ENCODE data around the gene PRUNE2.

Gene PRUNE2

DNA sequence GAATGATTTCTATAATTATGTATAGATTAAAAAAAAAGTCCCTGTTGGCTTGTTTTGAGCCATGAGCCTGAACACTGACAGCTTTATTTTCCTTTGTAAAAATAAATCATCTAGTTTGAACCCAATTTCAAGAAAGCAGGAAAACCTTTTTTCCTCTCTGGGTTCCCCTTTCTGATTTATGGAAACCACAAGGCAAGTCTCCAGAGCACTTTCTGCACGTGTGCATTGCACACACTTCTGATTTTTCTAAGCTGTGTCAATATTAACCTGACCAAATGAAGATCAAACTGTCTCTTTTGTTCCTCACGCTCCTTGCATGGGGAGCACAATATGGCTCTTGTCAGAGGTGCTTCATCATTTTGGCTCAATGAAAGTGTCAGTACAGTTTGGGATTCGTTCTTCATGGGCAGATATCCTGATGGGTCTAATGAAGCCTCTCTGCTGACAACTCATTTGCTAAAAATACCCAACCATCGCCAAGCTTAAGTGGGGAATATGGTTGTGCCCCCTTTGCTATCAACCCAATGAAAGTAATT is 180.8 kb downstream of the PRUNE2 start:
- Histone ChIP-seq H3K9me3 (no peaks in the 10 kb centered on the region), H3K4me1 (ENCODE audit: control insufficient read depth in 1 of 2, insufficient read depth in 1 of 2, low read depth in 1 of 2, low read length in 1 of 2) (no peaks in the 10 kb centered on the region), H3K27ac (no peak overlapping the region), H3K27me3 (peaks cover 64% of the 10 kb centered on the region), H3K36me3 (no peaks in the 10 kb centered on the region), H3K4me3 (ENCODE audit: low read depth in 1 of 2, low read length in 1 of 2) (no peak overlapping the region)
- TF ChIP-seq, protein P1, sequence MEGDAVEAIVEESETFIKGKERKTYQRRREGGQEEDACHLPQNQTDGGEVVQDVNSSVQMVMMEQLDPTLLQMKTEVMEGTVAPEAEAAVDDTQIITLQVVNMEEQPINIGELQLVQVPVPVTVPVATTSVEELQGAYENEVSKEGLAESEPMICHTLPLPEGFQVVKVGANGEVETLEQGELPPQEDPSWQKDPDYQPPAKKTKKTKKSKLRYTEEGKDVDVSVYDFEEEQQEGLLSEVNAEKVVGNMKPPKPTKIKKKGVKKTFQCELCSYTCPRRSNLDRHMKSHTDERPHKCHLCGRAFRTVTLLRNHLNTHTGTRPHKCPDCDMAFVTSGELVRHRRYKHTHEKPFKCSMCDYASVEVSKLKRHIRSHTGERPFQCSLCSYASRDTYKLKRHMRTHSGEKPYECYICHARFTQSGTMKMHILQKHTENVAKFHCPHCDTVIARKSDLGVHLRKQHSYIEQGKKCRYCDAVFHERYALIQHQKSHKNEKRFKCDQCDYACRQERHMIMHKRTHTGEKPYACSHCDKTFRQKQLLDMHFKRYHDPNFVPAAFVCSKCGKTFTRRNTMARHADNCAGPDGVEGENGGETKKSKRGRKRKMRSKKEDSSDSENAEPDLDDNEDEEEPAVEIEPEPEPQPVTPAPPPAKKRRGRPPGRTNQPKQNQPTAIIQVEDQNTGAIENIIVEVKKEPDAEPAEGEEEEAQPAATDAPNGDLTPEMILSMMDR (IDR thresholded peaks at IDR 0.05), result no peak

DNA sequence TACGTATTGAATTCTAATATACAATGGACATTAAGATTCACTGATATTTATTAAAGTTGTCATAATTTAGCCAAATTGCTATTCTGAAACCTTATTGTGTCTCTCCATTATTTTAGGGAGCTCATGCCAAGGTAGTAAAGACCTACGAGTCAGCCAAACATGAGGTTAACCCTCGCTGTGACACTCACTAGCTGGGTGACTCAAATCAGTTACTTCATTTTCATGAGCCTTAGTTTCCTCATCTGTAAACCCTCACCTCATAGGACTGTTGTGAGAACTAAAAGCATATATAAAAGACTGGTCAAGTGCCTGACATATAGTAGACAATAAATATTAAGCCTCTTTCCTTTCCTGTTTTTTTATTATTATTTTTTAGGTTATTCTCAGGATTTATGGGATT is 185.7 kb downstream of the PRUNE2 start:
- Histone ChIP-seq H3K9me3 (no peaks in the 10 kb centered on the region), H3K27me3 (peaks cover 53% of the 10 kb centered on the region), H3K4me1 (ENCODE audit: control insufficient read depth in 1 of 2, insufficient read depth in 1 of 2, low read depth in 1 of 2, low read length in 1 of 2) (no peaks in the 10 kb centered on the region), H3K36me3 (no peaks in the 10 kb centered on the region), H3K4me3 (ENCODE audit: low read depth in 1 of 2, low read length in 1 of 2) (no peak overlapping the region), H3K27ac (no peak overlapping the region)
- TF ChIP-seq, protein P1 (IDR thresholded peaks at IDR 0.05), result no peak

- Histone ChIP-seq H3K36me3 (no peaks in the 10 kb centered on the region), H3K27ac (no peak overlapping the region), H3K4me1 (ENCODE audit: control insufficient read depth in 1 of 2, insufficient read depth in 1 of 2, low read depth in 1 of 2, low read length in 1 of 2) (no peaks in the 10 kb centered on the region), H3K9me3 (no peaks in the 10 kb centered on the region), H3K27me3 (peaks cover 34% of the 10 kb centered on the region), H3K4me3 (ENCODE audit: low read depth in 1 of 2, low read length in 1 of 2) (no peak overlapping the region)
- TF ChIP-seq, protein P1 (IDR thresholded peaks at IDR 0.05), result no peak
These were observed 187.7 kb downstream of the PRUNE2 start for GRCh38 chr9:76718166-76718565.

DNA sequence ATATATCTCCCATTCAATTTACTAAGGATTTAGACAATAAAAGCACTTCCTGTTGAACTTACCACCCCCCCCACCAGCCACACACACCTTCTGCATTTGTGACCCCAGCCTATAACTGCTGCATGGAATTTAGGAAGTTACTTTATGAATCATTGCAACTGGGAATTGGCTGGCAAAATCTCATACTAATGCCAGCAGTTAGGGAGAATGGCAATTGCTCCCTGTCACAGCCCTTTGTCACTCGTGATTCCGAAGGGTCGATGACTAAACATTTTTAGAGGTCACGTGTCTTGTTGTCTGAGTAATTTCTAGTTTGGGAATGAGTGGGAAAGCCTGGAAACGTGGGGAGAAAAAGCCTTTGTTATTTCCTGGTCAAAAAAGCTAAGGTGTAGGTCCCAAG is 188.3 kb downstream of the PRUNE2 start:
- TF ChIP-seq, protein P1 (IDR thresholded peaks at IDR 0.05), result no peak
- H3K27me3 ChIP-seq, result peaks cover 28% of the 10 kb centered on the region
- H3K4me3 ChIP-seq (ENCODE audit: low read depth in 1 of 2, low read length in 1 of 2), result no peak overlapping the region
- no peaks in the 10 kb centered on the region for H3K4me1 ChIP-seq (ENCODE audit: control insufficient read depth in 1 of 2, insufficient read depth in 1 of 2, low read depth in 1 of 2, low read length in 1 of 2)
- no peaks in the 10 kb centered on the region for H3K9me3 ChIP-seq
- H3K27ac ChIP-seq, result no peak overlapping the region
- no peaks in the 10 kb centered on the region for H3K36me3 ChIP-seq

DNA sequence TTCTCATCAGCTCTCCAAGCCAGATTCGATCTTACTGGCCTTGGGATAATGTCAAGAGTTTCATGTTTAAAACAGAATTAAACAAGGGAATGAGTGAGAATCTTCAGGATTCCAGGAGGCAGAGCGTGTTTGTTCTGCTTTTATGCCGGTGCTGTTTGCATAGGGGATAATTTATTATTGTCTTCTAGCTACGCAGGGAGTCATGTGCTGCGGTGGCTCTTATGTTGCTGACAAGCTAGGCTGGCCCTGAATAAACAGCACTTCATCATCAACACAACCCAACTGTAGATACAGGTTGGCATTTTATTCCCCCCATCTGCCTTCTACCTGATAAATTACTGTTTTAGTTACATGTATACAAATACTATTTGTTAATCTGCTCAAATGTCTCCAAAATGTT is 188.7 kb downstream of the PRUNE2 start:
- no peak overlapping the region for H3K27ac ChIP-seq
- TF ChIP-seq, protein P1 (IDR thresholded peaks at IDR 0.05), result no peak
- H3K4me1 ChIP-seq (ENCODE audit: control insufficient read depth in 1 of 2, insufficient read depth in 1 of 2, low read depth in 1 of 2, low read length in 1 of 2), result no peaks in the 10 kb centered on the region
- H3K9me3 ChIP-seq, result no peaks in the 10 kb centered on the region
- no peaks in the 10 kb centered on the region for H3K36me3 ChIP-seq
- H3K4me3 ChIP-seq (ENCODE audit: low read depth in 1 of 2, low read length in 1 of 2), result no peak overlapping the region
- peaks cover 24% of the 10 kb centered on the region for H3K27me3 ChIP-seq
